Activated naive CD8-positive, alpha-beta T cell treated with anti-CD3 and anti-CD28 coated beads for 36 hours (primary cell): ENCODE data around the gene GLMN. TPM values are rescaled to one million over a fixed set of nuclear protein-coding genes. Genes with fewer than 3 reads are reported as not detected.
"Not testable (repeated sequence)": the region's sequence is repeated elsewhere in the genome, so short reads cannot be mapped to it uniquely, and the experiment has no call there.

Source experiments
- DNase-seq: peaks from one replicate; pipeline ENCODE4 v3.0.0; 2021
- H3K27ac Mint-ChIP-seq: one replicate; pipeline ENCODE4 v1.8.0; 2022; ENCODE audit warnings: mild to moderate bottlenecking, moderate library complexity, mixed read lengths
- H3K27me3 Mint-ChIP-seq: one replicate; pipeline ENCODE4 v1.8.0; 2022; ENCODE audit warnings: mild to moderate bottlenecking, mixed read lengths
- H3K36me3 Mint-ChIP-seq: one replicate; pipeline ENCODE4 v1.8.0; 2021; ENCODE audit warnings: mild to moderate bottlenecking, mixed read lengths
- H3K4me1 Mint-ChIP-seq: one replicate; pipeline ENCODE4 v1.8.0; 2021; ENCODE audit warnings: mixed read lengths
- H3K4me3 Mint-ChIP-seq: one replicate; pipeline ENCODE4 v1.8.0; 2022; ENCODE audit warnings: mild to moderate bottlenecking, moderate library complexity, mixed read lengths
- H3K9me3 Mint-ChIP-seq: one replicate; pipeline ENCODE4 v1.8.0; 2022; ENCODE audit warnings: mixed read lengths
- total RNA-seq, 2 experiments: library from RNA; stranded (reverse); gene quantifications; one replicate each; pipeline ENCODE4 v1.2.3, GENCODE V29; 2021

GLMN gene
- total RNA-seq, 2 experiments from 2014 or later, result 18.1 to 20.1 TPM

DNA sequence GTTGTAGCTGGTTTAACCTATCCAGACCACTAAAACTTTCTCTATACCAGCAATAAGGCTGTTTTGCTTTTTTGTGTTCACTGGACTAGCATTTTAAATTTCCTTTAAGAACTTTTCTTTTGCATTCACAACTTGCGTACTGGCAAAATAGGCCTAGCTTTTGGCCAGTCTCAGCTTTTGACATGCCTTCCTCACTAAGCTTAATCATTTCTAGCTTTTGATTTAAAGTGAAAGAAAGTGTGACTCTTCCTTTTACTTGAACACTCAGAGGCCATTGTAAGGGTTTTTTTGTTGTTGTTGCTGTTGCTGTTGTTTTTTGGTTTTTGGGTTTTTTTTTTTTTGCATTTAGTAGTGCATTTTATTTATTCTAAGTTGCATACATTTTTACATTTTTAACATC, 15.2 kb upstream of the GLMN start:
- no peaks in the 10 kb centered on the region for H3K27me3 Mint-ChIP-seq
- H3K27ac Mint-ChIP-seq, result peak overlapping the region; percentile 49
- peaks cover 64% of the 10 kb centered on the region for H3K4me1 Mint-ChIP-seq
- no peak for DNase-seq
- H3K4me3 Mint-ChIP-seq, result no peak overlapping the region
- peaks cover 5% of the 10 kb centered on the region for H3K9me3 Mint-ChIP-seq
- peaks cover 48% of the 10 kb centered on the region for H3K36me3 Mint-ChIP-seq

DNA sequence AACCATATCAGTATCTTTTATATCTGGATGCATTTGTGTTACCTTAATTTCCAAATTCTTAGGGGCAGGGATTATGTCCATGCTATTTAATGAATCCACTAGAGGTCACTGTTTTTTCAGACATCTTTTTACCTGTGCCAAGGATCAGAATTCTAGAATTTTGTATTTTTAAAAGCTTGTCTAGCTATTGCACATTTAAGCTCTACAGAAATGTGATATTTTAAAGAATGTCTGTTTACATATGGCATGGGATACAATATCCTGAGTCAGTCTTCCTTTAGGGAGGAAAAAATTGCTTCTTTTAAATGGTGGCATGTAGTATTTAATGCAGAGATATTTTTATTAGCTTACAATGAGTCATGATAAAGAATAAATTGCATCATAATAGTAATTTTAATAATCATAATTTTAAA, 11.4 kb upstream of the GLMN start:
- Mint-ChIP-seq H3K27me3 (no peaks in the 10 kb centered on the region), H3K27ac (no peak overlapping the region), H3K9me3 (peaks cover 5% of the 10 kb centered on the region), H3K4me1 (peaks cover 32% of the 10 kb centered on the region), H3K4me3 (no peak overlapping the region), H3K36me3 (peaks cover 38% of the 10 kb centered on the region)
- DNase-seq, result no peak

DNA sequence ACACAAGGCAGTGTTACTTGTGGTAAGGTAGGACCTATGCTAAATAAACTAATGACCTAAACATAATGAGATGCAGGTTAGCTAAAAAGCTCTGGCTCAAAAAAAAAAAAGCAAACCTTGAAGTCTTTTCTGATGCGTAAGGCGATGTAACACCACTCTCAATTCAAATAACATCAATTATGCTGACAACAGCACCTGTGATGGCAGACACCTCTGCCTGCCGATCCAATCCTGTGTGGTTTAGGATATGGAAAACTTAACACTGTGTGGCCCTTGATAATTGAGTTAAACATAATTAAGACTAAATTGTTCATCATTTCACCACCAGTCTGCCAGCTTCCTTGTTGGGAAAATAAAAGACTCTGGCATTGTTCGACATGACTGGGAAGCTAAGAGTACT, 9.2 kb upstream of the GLMN start:
- H3K36me3 Mint-ChIP-seq, result peaks cover 24% of the 10 kb centered on the region
- no peak overlapping the region for H3K4me3 Mint-ChIP-seq
- no peak overlapping the region for H3K27ac Mint-ChIP-seq
- peaks cover 16% of the 10 kb centered on the region for H3K4me1 Mint-ChIP-seq
- H3K27me3 Mint-ChIP-seq, result no peaks in the 10 kb centered on the region
- H3K9me3 Mint-ChIP-seq, result no peaks in the 10 kb centered on the region
- no peak for DNase-seq

DNA sequence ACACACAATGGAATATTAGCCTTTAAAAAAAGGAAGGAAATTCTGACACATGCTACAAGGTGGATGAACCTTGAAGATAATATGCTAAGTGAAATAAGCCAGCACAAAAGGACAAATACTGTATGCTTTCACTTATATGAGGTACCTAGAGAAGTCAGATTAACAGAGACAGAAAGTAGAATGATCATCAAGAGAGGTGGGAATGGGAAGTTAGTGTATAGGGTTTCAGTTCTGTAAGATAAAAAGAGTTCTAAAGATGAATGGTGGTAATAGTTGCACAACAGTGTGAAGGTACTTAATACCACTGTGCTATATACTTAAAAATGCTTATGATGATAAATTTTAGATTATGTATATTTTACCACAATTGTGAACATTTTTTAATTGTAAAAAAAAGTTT, 7.2 kb upstream of the GLMN start:
- no peak for DNase-seq
- H3K4me3 Mint-ChIP-seq, result no peak overlapping the region
- H3K4me1 Mint-ChIP-seq, result peaks cover 14% of the 10 kb centered on the region
- H3K9me3 Mint-ChIP-seq, result no peaks in the 10 kb centered on the region
- no peaks in the 10 kb centered on the region for H3K27me3 Mint-ChIP-seq
- no peak overlapping the region for H3K27ac Mint-ChIP-seq
- H3K36me3 Mint-ChIP-seq, result peaks cover 15% of the 10 kb centered on the region

- no peak for DNase-seq
- H3K4me1 Mint-ChIP-seq, result peaks cover 28% of the 10 kb centered on the region
- H3K27ac Mint-ChIP-seq, result no peak overlapping the region
- H3K4me3 Mint-ChIP-seq, result no peak overlapping the region
- H3K36me3 Mint-ChIP-seq, result peaks cover 25% of the 10 kb centered on the region
- H3K9me3 Mint-ChIP-seq, result no peaks in the 10 kb centered on the region
- H3K27me3 Mint-ChIP-seq, result no peaks in the 10 kb centered on the region
Observed at GRCh38 chr1:92301021-92301420, 2.2 kb upstream of the GLMN start.

DNA sequence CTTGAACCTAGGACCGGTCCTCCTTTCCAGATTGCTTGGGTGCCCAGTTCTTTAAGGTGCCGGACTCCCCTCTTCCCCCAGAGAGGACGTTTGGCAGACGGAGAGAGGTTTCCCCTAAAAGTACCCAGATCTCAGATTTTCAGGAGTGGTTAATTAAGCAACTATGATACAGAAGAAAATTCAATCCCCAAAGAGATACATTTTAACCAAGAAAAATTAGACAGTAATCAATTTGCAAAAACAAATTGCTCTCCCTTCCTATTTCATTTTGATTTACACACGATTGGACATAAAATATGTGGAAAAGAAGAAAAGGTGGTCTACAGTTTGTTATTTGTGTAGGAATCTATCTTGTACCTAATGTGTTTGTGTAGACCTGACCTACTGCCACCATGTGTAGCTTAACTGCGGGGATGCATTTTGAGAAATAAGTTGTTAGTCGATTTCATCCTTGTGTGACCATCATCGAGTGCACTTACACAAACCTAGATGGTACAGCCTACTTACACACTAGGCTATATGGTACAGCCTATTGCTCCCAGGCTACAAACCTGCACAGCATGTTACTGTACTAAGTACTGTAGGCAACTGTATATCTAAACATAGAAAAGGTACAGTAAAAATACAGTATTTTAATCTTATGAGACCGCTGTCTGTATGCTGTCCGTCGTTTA, 827 bp upstream of the GLMN start:
- Mint-ChIP-seq H3K9me3 (no peaks in the 10 kb centered on the region), H3K36me3 (peaks cover 27% of the 10 kb centered on the region), H3K4me1 (peaks cover 33% of the 10 kb centered on the region), H3K27me3 (no peaks in the 10 kb centered on the region), H3K27ac (peak overlapping the region; percentile 99), H3K4me3 (peak overlapping the region; percentile 97)
- DNase-seq, result no peak

DNA sequence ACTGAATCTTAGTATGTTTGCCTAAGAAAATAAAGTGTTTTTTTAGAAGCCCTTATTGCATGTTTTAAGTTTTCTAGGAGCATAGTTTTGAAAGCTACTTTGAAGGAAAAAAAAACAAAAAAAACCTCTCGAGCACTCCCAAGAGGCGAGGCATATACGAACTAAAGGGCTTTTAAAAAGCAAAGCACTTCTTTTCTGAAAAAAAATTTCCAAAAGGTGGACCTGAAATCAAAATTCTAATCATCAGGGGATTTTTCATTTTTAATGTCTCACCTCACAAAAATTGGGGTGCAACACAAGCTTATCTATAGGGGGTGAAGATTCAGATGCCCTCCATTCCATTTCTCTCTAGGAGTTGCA, 594 bp downstream of the GLMN start:
- Mint-ChIP-seq H3K9me3 (no peaks in the 10 kb centered on the region), H3K4me1 (peaks cover 33% of the 10 kb centered on the region), H3K27me3 (no peaks in the 10 kb centered on the region), H3K4me3 (peak overlapping the region; percentile 97), H3K27ac (peak overlapping the region; percentile 99), H3K36me3 (peaks cover 29% of the 10 kb centered on the region)
- no peak for DNase-seq

GRCh38 chr1:92291372-92291999, 7.3 kb downstream of the GLMN start:
- peaks cover 19% of the 10 kb centered on the region for H3K4me1 Mint-ChIP-seq
- H3K4me3 Mint-ChIP-seq, result no peak overlapping the region
- peaks cover 28% of the 10 kb centered on the region for H3K36me3 Mint-ChIP-seq
- H3K9me3 Mint-ChIP-seq, result no peaks in the 10 kb centered on the region
- H3K27me3 Mint-ChIP-seq, result no peaks in the 10 kb centered on the region
- H3K27ac Mint-ChIP-seq, result no peak overlapping the region
- DNase-seq, result no peak

DNA sequence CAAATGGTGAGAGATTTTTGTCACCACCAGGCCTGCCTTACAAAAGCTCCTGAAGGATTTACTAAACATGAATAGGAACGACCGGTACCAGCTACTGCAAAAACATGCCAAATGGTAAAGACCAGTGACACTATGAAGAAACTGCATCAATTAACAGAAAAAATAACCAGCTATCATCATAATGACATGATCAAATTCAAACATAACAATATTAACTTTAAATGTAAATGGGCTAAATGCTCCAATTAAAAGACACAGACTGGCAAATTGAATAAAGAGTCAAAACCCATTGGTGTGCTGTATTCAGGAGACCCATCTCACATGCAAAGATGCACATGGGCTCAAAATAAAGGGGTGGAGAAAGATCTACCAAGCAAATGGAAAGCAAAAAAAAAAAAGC, 17.4 kb downstream of the GLMN start:
- not testable (repeated sequence) for H3K9me3 Mint-ChIP-seq, H3K27me3 Mint-ChIP-seq, H3K27ac Mint-ChIP-seq, H3K4me1 Mint-ChIP-seq, DNase-seq, H3K4me3 Mint-ChIP-seq
- peaks cover 75% of the 10 kb centered on the region for H3K36me3 Mint-ChIP-seq

DNA sequence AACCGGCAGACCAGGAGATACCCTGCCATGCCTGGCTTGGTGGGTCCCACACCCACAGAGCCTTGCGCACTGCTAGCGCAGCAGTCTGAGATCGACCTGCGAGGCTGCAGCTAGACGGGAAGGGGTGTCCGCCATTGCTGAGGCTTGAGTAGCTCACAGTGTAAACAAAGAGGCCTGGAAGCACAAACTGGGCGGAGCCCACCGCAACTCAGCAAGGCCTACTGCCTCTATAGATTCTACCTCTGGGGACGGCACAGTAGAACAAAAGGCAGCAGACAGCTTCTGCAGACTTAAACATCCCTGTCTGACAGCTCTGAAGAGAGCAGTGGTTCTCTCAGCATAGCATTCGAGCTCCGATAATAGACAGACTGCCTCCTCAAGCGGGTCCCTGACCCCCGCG, 19.0 kb downstream of the GLMN start:
- H3K27me3 Mint-ChIP-seq, H3K9me3 Mint-ChIP-seq, H3K27ac Mint-ChIP-seq, H3K4me3 Mint-ChIP-seq, H3K4me1 Mint-ChIP-seq, DNase-seq: not testable (repeated sequence)
- H3K36me3 Mint-ChIP-seq, result peaks cover 68% of the 10 kb centered on the region

DNA sequence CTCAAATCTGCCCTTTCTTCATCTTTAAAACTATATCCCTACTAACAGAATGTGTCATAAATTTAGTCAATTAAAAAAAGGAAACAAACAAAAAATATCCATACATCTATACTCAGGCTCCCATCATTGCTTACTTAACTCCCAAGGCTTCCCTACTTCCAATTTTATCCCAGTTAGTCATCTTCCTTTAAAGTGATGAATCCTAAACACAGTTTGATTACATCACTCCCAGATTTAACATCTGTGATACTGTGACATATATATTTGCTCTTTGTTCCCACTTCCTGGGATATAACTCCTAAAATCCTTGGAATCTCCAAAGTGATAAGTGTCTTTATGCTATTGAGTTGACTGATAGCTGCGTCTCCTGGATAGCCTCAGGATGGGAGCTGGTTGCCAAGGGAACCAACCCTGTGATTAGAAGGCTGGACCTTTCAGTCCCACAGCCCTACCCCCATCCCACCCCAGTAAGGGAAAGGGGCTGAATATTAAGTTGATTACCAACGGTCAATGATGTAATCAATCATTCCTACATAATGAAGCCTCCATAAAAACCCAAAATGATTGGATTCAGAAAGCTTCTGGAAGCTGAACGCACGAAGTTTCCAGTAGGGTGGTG, 21.6 kb downstream of the GLMN start:
- no peak for DNase-seq
- no peaks in the 10 kb centered on the region for H3K27me3 Mint-ChIP-seq
- no peak overlapping the region for H3K4me3 Mint-ChIP-seq
- H3K27ac Mint-ChIP-seq, result no peak overlapping the region
- peaks cover 5% of the 10 kb centered on the region for H3K4me1 Mint-ChIP-seq
- H3K9me3 Mint-ChIP-seq, result peaks cover 3% of the 10 kb centered on the region
- peaks cover 56% of the 10 kb centered on the region for H3K36me3 Mint-ChIP-seq

DNA sequence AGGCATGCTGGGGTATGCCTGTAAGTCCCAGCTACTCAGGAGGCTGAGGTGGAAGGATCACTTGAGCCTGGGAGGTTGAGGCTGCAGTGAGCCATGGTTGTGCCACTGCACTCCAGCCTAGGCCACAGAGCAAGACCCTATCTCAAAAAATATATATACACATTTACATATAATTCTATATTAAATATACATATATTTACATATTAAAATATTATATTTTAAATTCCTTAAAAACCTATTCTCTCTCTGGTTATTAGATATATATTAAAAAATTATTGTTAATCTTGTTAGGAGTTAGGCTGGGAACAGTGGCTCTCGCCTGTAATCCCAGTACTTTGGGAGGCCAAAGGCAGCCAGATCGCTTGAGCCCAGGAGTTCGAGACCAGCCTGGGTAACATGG, 22.7 kb downstream of the GLMN start:
- H3K9me3 Mint-ChIP-seq, result no peaks in the 10 kb centered on the region
- no peak for DNase-seq
- H3K4me1 Mint-ChIP-seq, result peaks cover 2% of the 10 kb centered on the region
- H3K4me3 Mint-ChIP-seq, result no peak overlapping the region
- H3K27ac Mint-ChIP-seq, result no peak overlapping the region
- H3K36me3 Mint-ChIP-seq, result peaks cover 47% of the 10 kb centered on the region
- H3K27me3 Mint-ChIP-seq, result no peaks in the 10 kb centered on the region

GRCh38 chr1:92274939-92275338, 23.8 kb downstream of the GLMN start:
- DNase-seq, result no peak
- Mint-ChIP-seq H3K4me1 (no peaks in the 10 kb centered on the region), H3K27me3 (no peaks in the 10 kb centered on the region), H3K27ac (no peak overlapping the region), H3K9me3 (no peaks in the 10 kb centered on the region), H3K4me3 (no peak overlapping the region), H3K36me3 (peaks cover 35% of the 10 kb centered on the region)

DNA sequence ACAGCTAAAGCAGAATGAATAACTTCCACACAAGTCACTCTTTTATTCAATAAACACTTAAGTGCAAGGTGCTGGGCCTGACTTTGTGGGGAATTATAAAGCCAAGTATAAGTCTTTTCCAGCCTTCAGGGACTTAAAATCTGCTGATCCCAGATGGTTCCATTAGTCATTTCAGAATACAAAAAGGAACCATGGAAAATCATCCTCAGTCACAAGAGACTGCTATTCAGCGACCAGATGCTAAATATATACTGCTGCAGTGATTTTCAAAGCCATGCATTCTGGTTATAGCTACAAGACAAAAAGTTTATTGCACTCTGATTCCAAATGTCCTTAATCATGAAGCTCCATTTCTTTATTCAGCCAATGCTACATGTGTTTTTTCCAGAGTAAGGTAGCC, 25.7 kb downstream of the GLMN start:
- Mint-ChIP-seq H3K27me3 (no peaks in the 10 kb centered on the region), H3K27ac (no peak overlapping the region), H3K4me1 (no peaks in the 10 kb centered on the region), H3K9me3 (no peaks in the 10 kb centered on the region), H3K36me3 (peaks cover 27% of the 10 kb centered on the region), H3K4me3 (no peak overlapping the region)
- DNase-seq, result no peak

DNA sequence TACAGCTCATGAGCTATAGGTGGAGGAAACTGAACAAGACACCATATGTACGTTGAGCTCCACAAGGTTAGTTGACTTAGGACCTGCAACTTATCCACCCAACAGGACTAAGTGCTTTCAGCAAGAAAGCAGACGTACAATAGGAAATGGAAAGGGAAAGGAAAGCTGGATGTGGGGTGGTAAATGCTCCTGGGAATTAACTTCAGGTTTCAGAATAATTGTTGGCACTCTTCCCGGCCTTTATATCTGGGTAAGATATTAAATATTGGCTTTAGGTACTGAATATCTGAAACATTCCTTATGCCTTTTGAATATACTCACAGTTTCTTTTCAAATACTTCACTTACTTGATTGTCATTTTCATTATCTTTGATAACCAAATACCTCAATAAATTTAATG, 36.3 kb downstream of the GLMN start:
- DNase-seq, result no peak
- peaks cover 42% of the 10 kb centered on the region for H3K36me3 Mint-ChIP-seq
- H3K9me3 Mint-ChIP-seq, result peaks cover 2% of the 10 kb centered on the region
- no peak overlapping the region for H3K27ac Mint-ChIP-seq
- no peak overlapping the region for H3K4me3 Mint-ChIP-seq
- peaks cover 2% of the 10 kb centered on the region for H3K4me1 Mint-ChIP-seq
- no peaks in the 10 kb centered on the region for H3K27me3 Mint-ChIP-seq

- Mint-ChIP-seq H3K9me3 (peaks cover 14% of the 10 kb centered on the region), H3K4me1 (peaks cover 5% of the 10 kb centered on the region), H3K27me3 (no peaks in the 10 kb centered on the region), H3K36me3 (peaks cover 71% of the 10 kb centered on the region), H3K27ac (no peak overlapping the region), H3K4me3 (no peak overlapping the region)
- no peak for DNase-seq
Observed at GRCh38 chr1:92259350-92259749, 39.4 kb downstream of the GLMN start.
